Sigmoid colon (tissue), 7 donors: ENCODE results near the gene APC. TPM values are rescaled to one million over a fixed set of nuclear protein-coding genes. Genes with fewer than 3 reads are reported as not detected.

Source experiments
- DNase-seq: peaks from one replicate; pipeline ENCODE4 v3.0.0-alpha.2; 2019
- H3K27ac ChIP-seq, 4 donors: fragments of 200-600 bp; sonication (generic); one replicate each; pipeline ENCODE4 v1.5.1; 2016 to 2019; ENCODE audit warnings: mild to moderate bottlenecking in 1 of 4
- H3K27me3 ChIP-seq, 3 donors: fragments of 200-600 bp; sonication (generic); one replicate each; pipeline ENCODE4 v1.5.1; 2019; ENCODE audit warnings: mild to moderate bottlenecking in 1 of 3
- H3K36me3 ChIP-seq, 4 donors: fragments of 200-600 bp; sonication (generic); one replicate each; pipeline ENCODE4 v1.5.1; 2016 to 2019
- H3K4me1 ChIP-seq, 4 donors: fragments of 200-600 bp; sonication (generic); one replicate each; pipeline ENCODE4 v1.5.1; 2017 to 2019
- H3K4me3 ChIP-seq, 4 donors: fragments of 200-600 bp; sonication (generic); one replicate each; pipeline ENCODE4 v1.5.1; 2017 to 2019; ENCODE audit warnings: mild to moderate bottlenecking in 2 of 4, moderate library complexity in 1 of 4
- H3K9me3 ChIP-seq, 4 donors: fragments of 200-600 bp in 3 of 4; sonication (generic) in 3 of 4; one replicate each; pipeline versions ENCODE4 v1.5.1 to v1.6.1; 2013 to 2019
- CTCF ChIP-seq, 4 experiments: fragments of 450-650 bp in 3 of 4; fragments of 200-600 bp in 1 of 4; IDR thresholded peaks; one replicate each; pipeline ENCODE4 v1.5.1; 2016 to 2019; ENCODE audit warnings: antibody characterized with exemption in 4 of 4, mild to moderate bottlenecking in 3 of 4, moderate library complexity in 2 of 4
- EP300 ChIP-seq, 4 donors: sonication (generic); formaldehyde crosslinking; IDR thresholded peaks; one replicate each; pipeline ENCODE4 v1.6.1; 2017; ENCODE audit warnings: antibody characterized with exemption in 4 of 4
- POLR2A ChIP-seq, 2 donors: fragments of 450-650 bp; IDR thresholded peaks; one replicate each; pipeline ENCODE4 v1.6.1; 2016; ENCODE audit warnings: antibody characterized with exemption in 2 of 2, mild to moderate bottlenecking in 2 of 2, moderate library complexity in 2 of 2
- POLR2AphosphoS5 ChIP-seq, 4 donors: sonication (generic); formaldehyde crosslinking; IDR thresholded peaks; one replicate each; pipeline ENCODE4 v1.6.1; 2017; ENCODE audit warnings: antibody characterized with exemption in 4 of 4
- WGBS, 2 donors: extraction: QIAGEN DNeasy Blood & Tissue Kit; methylation state at CpG; one replicate each; pipeline ENCODE4 v1.1.7; 2013; 5-methylcytosine and 5-hydroxymethylcytosine counted together
- intact Hi-C: fragments of 100-400 bp; cut with DNase I; formaldehyde crosslinking; loops from one replicate; pipeline ENCODE4 v1.15.1; 2023
- polyA plus RNA-seq, 3 donors: library from polyadenylated mRNA; stranded (reverse); fragments of 200-250 nt; gene quantifications; one replicate each; pipeline ENCODE4 v1.2.3, GENCODE V29; 2013
- total RNA-seq, 4 donors: library from RNA; depleted of rRNA; stranded (reverse); fragments of >200 nt; gene quantifications; one replicate each; pipeline ENCODE4 v1.1.0, GENCODE V29; 2016
- donor health status: healthy with polysubstance abuse.
- donor health status: Bipolar disorder and iron deficiency.
- donor health status: healthy.

APC gene
- total and polyA plus RNA-seq, 7 donors = 2.4 to 81.4 (median 46.1) TPM

- intact Hi-C loops = no loop called here
- TF ChIP-seq POLR2AphosphoS5 (IDR thresholded peaks at IDR 0.05) = no peak
- TF ChIP-seq POLR2A (IDR thresholded peaks at IDR 0.05) = no peak
- TF ChIP-seq CTCF (IDR thresholded peaks at IDR 0.05) = no peak
- no peak for TF ChIP-seq EP300 (IDR thresholded peaks at IDR 0.05)
- peaks cover 0 to 64% (median 11%) of the 10 kb centered on the region in 4 donors for H3K36me3 ChIP-seq
- no peak overlapping the region for H3K4me3 ChIP-seq
- H3K4me1 ChIP-seq = no peaks in the 10 kb centered on the region
- H3K27me3 ChIP-seq = no peaks in the 10 kb centered on the region
- WGBS, 2 donors = 53 to 66% methylated on average over 2 of the region's 2 CpGs
- no peaks in the 10 kb centered on the region for H3K9me3 ChIP-seq
- H3K27ac ChIP-seq = no peak overlapping the region
- no peak for DNase-seq
Observed at GRCh38 chr5:112795944-112796678, 58.4 kb downstream of the APC start.

GRCh38 chr5:112799661-112800060 lies 62.0 kb downstream of the APC start:
- no peak for TF ChIP-seq CTCF (IDR thresholded peaks at IDR 0.05)
- TF ChIP-seq POLR2AphosphoS5 (IDR thresholded peaks at IDR 0.05) = no peak
- no peak for TF ChIP-seq POLR2A (IDR thresholded peaks at IDR 0.05)
- no peak for TF ChIP-seq EP300 (IDR thresholded peaks at IDR 0.05)
- 93 to 95% methylated on average over 3 of the region's 3 CpGs for WGBS, 2 donors
- Histone ChIP-seq H3K4me1 (no peaks in the 10 kb centered on the region), H3K27me3 (no peaks in the 10 kb centered on the region), H3K27ac (no peak overlapping the region), H3K9me3 (no peaks in the 10 kb centered on the region), H3K4me3 (no peak overlapping the region), H3K36me3 (peaks cover 0 to 42% (median 4%) of the 10 kb centered on the region in 4 donors)
- intact Hi-C loops = no loop called here
- no peak for DNase-seq

- WGBS, 2 donors = 96 to 98% methylated on average over 6 of the region's 6 CpGs
- peaks cover 0 to 39% (median 2%) of the 10 kb centered on the region in 4 donors for H3K36me3 ChIP-seq
- H3K4me1 ChIP-seq = no peaks in the 10 kb centered on the region
- TF ChIP-seq EP300 (IDR thresholded peaks at IDR 0.05) = no peak
- TF ChIP-seq POLR2A (IDR thresholded peaks at IDR 0.05) = no peak
- no peak for TF ChIP-seq CTCF (IDR thresholded peaks at IDR 0.05)
- TF ChIP-seq POLR2AphosphoS5 (IDR thresholded peaks at IDR 0.05) = no peak
- H3K9me3 ChIP-seq = no peaks in the 10 kb centered on the region
- no peaks in the 10 kb centered on the region for H3K27me3 ChIP-seq
- DNase-seq = no peak
- intact Hi-C loops = no loop called here
- no peak overlapping the region for H3K4me3 ChIP-seq
- no peak overlapping the region for H3K27ac ChIP-seq
Observed at GRCh38 chr5:112800891-112801290, 63.2 kb downstream of the APC start.

- DNase-seq = no peak
- Histone ChIP-seq H3K27me3 (no peaks in the 10 kb centered on the region), H3K4me3 (no peak overlapping the region), H3K4me1 (no peaks in the 10 kb centered on the region), H3K9me3 (no peaks in the 10 kb centered on the region), H3K36me3 (peaks cover 0 to 44% (median 9%) of the 10 kb centered on the region in 4 donors), H3K27ac (no peak overlapping the region)
- WGBS, 2 donors = 96 to 97% methylated on average over 1 of the region's 1 CpG
- TF ChIP-seq EP300 (IDR thresholded peaks at IDR 0.05) = no peak
- intact Hi-C loops = no loop called here
Observed at GRCh38 chr5:112811023-112811422, 73.3 kb downstream of the APC start.

- Histone ChIP-seq H3K27me3 (no peaks in the 10 kb centered on the region), H3K4me3 (no peak overlapping the region), H3K27ac (no peak overlapping the region), H3K9me3 (no peaks in the 10 kb centered on the region), H3K36me3 (peaks cover 0 to 57% (median 13%) of the 10 kb centered on the region in 4 donors), H3K4me1 (no peaks in the 10 kb centered on the region)
- WGBS, 2 donors = 86 to 94% methylated on average over 1 of the region's 1 CpG
- intact Hi-C loops = no loop called here
- TF ChIP-seq CTCF (IDR thresholded peaks at IDR 0.05) = no peak
- TF ChIP-seq EP300 (IDR thresholded peaks at IDR 0.05) = no peak
- no peak for TF ChIP-seq POLR2A (IDR thresholded peaks at IDR 0.05)
- TF ChIP-seq POLR2AphosphoS5 (IDR thresholded peaks at IDR 0.05) = no peak
- no peak for DNase-seq
Observed at GRCh38 chr5:112812549-112812948, 74.9 kb downstream of the APC start.
